GM18507 (cell line): ENCODE results near the gene PIP5K1B.

Source experiments
- DNase-seq: peaks from one replicate; pipeline ENCODE4 v3.0.0; 2011; ENCODE audit warnings: low read depth; ENCODE audit not compliant: insufficient read length; ENCODE audit errors: extremely low spot score
- FAIRE-seq: peaks from 2 replicates; lab custom pipeline; 2011; peaks lifted over from hg19 to GRCh38; lab: Jason Lieb, UNC

Gene PIP5K1B

GRCh38 chr9:68998385-68998784 lies 293.3 kb downstream of the PIP5K1B start:
- no peak for DNase-seq
- no peak for FAIRE-seq

GRCh38 chr9:68998812-68999211 lies 293.8 kb downstream of the PIP5K1B start:
- DNase-seq (no peak), FAIRE-seq (peak; percentile 82)

GRCh38 chr9:68999393-69000105 lies 294.5 kb downstream of the PIP5K1B start:
- DNase-seq: peak; percentile 46
- peak; percentile 99 for FAIRE-seq

- DNase-seq (no peak), FAIRE-seq (peak; percentile 66)
Measured at GRCh38 chr9:69001921-69002320, 296.9 kb downstream of the PIP5K1B start.

GRCh38 chr9:69003051-69003450 lies 298.0 kb downstream of the PIP5K1B start:
- DNase-seq: no peak

GRCh38 chr9:69004836-69005235 lies 299.8 kb downstream of the PIP5K1B start:
- no peak for DNase-seq
- no peak for FAIRE-seq

More at GRCh38 chr9:69003051-69003450, 298.0 kb downstream of the PIP5K1B start:
- FAIRE-seq: no peak

GRCh38 chr9:69009708-69010107 lies 304.7 kb downstream of the PIP5K1B start:
- FAIRE-seq (no peak), DNase-seq (no peak)

- FAIRE-seq: peak; percentile 63
- DNase-seq: no peak
Measured at GRCh38 chr9:69012696-69013381, 307.8 kb downstream of the PIP5K1B start.

- FAIRE-seq (no peak), DNase-seq (no peak)
Measured at GRCh38 chr9:69013382-69013727, 308.3 kb downstream of the PIP5K1B start.

- DNase-seq: no peak
- FAIRE-seq: no peak
Measured at GRCh38 chr9:69014013-69014412, 309.0 kb downstream of the PIP5K1B start, which contains the start of gene PRKACG. Gene PRKACG, minus strand, starts transcription at chr9:69014113. Its CDS starts 21 bp downstream, at chr9:69014092.

- DNase-seq (no peak), FAIRE-seq (no peak)
Measured at GRCh38 chr9:69016191-69017096, 311.4 kb downstream of the PIP5K1B start.

- FAIRE-seq (no peak), DNase-seq (no peak)
Measured at GRCh38 chr9:69018737-69019136, 313.7 kb downstream of the PIP5K1B start.

GRCh38 chr9:69019808-69020207 lies 314.8 kb downstream of the PIP5K1B start:
- DNase-seq (no peak), FAIRE-seq (no peak)

GRCh38 chr9:69020301-69021145 lies 315.5 kb downstream of the PIP5K1B start:
- no peak for DNase-seq

GRCh38 chr9:69023650-69024049 lies 318.6 kb downstream of the PIP5K1B start:
- DNase-seq: no peak
- no peak for FAIRE-seq

More at GRCh38 chr9:69020301-69021145, 315.5 kb downstream of the PIP5K1B start:
- FAIRE-seq: no peak

- DNase-seq (peak; percentile 57), FAIRE-seq (peak; percentile 92)
Measured at GRCh38 chr9:69027355-69028097, 322.5 kb downstream of the PIP5K1B start.

GRCh38 chr9:69028754-69029153 lies 323.7 kb downstream of the PIP5K1B start:
- no peak for FAIRE-seq

GRCh38 chr9:69029535-69029934 lies 324.5 kb downstream of the PIP5K1B start:
- FAIRE-seq (no peak), DNase-seq (no peak)

More at GRCh38 chr9:69028754-69029153, 323.7 kb downstream of the PIP5K1B start:
- DNase-seq: no peak
